ENCODE measurements around the gene F2R.

GRCh38 chr5:76723906-76724305, 8.0 kb downstream of the F2R start:
- no peak for TF ChIP-seq CTCF (IDR thresholded peaks at IDR 0.05; ENCODE audit: low read length)
- no peak for TF ChIP-seq EZH2 (optimal IDR thresholded peaks at IDR 0.05; ENCODE audit: low read depth, low read length)
- TF ChIP-seq EZH2phosphoT487 (IDR thresholded peaks at IDR 0.05; ENCODE audit: low read length) = no peak

All from MM.1S (cell line).